Measurements from ENCODE around the gene MRPL38. TPM values are rescaled to one million over a fixed set of nuclear protein-coding genes. Genes with fewer than 3 reads are reported as not detected.

The MRPL38 gene
- polyA plus RNA-seq, 1 of the 3 experiments (the other 2 are of a cell fraction): 93.9 TPM

DNA sequence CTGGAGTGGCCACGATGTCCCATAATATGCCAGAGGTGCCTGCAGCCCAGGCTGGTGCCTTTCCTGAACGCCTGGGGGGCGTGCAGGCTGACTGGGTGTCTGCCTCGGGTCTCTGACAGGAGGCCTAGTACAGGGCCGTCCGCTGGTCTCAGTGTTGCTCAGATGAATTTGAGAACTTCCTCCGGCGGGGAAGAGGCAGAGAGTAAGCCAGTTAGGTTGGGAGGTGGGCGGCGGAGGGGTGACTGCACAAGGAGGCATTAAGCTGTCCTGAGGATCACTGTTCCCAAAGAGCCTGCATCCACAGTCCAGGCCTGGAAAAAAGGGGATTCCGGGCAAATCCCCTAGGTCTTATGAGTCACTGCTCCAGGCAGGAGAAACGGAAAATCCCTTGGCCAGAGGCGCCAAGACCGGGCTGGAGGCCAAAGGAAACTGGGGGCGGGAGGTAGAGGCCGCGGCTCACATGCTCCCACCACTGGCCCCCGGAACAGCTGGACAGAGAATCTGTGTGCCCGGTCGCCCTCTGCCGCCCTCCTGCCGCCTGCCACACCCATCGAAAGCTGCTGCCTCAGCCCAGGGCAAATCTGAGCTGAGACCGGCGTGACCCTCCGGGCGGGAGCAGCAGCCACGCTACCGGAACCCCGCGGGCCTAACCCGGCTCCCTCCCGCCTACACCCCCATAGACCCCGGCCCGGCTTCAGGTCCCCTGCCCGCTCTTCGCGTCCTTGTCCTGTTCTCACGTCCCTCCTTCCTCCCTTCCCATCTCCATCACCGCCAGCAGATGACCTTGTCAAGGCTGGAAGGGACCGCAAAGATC is 27.5 kb downstream of the MRPL38 start (continued):
- TF ChIP-seq EP300 (IDR thresholded peaks at IDR 0.05; ENCODE audit: borderline replicate concordance in 1 of 2, low read depth in 1 of 2, low read length in 1 of 2): peak in 1 of 2 experiments; percentile 89; a peak in 1 of 4 replicates
- TF ChIP-seq, protein P1, sequence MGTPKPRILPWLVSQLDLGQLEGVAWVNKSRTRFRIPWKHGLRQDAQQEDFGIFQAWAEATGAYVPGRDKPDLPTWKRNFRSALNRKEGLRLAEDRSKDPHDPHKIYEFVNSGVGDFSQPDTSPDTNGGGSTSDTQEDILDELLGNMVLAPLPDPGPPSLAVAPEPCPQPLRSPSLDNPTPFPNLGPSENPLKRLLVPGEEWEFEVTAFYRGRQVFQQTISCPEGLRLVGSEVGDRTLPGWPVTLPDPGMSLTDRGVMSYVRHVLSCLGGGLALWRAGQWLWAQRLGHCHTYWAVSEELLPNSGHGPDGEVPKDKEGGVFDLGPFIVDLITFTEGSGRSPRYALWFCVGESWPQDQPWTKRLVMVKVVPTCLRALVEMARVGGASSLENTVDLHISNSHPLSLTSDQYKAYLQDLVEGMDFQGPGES (IDR thresholded peaks at IDR 0.05; ENCODE audit: low read depth, low read length): no peak
- TF ChIP-seq SMC3 (IDR thresholded peaks at IDR 0.05; ENCODE audit: low read depth, low read length): no peak
- no peak for TF ChIP-seq YY1 (IDR thresholded peaks at IDR 0.05; ENCODE audit: low read depth)
- TF ChIP-seq RFX5 (IDR thresholded peaks at IDR 0.05; ENCODE audit: low read length): no peak
- no peak for TF ChIP-seq GABPA (IDR thresholded peaks at IDR 0.05; ENCODE audit: low read depth)
- TF ChIP-seq NFIC (IDR thresholded peaks at IDR 0.05; ENCODE audit: borderline replicate concordance): peak; percentile 100
- peak; percentile 55; the same call in 1 of the 2 replicates for TF ChIP-seq SIN3A (IDR thresholded peaks at IDR 0.05; ENCODE audit: borderline replicate concordance, low read depth, low read length)
- no peak for TF ChIP-seq MXI1 (IDR thresholded peaks at IDR 0.05; ENCODE audit: low read depth, low read length)
- peak; percentile 98 for TF ChIP-seq FOSL2 (IDR thresholded peaks at IDR 0.05; ENCODE audit: borderline replicate concordance, low read depth)
- TF ChIP-seq, protein P2, sequence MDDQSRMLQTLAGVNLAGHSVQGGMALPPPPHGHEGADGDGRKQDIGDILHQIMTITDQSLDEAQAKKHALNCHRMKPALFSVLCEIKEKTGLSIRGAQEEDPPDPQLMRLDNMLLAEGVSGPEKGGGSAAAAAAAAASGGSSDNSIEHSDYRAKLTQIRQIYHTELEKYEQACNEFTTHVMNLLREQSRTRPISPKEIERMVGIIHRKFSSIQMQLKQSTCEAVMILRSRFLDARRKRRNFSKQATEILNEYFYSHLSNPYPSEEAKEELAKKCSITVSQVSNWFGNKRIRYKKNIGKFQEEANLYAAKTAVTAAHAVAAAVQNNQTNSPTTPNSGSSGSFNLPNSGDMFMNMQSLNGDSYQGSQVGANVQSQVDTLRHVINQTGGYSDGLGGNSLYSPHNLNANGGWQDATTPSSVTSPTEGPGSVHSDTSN (IDR thresholded peaks at IDR 0.05): peak; percentile 53; the same call in 1 of the 2 replicates
- TF ChIP-seq CHD2 (IDR thresholded peaks at IDR 0.05; ENCODE audit: low read length, partially characterized antibody): no peak
- TF ChIP-seq MEF2A (IDR thresholded peaks at IDR 0.05; ENCODE audit: borderline replicate concordance, low read depth): no peak
- TF ChIP-seq EZH2phosphoT487 (IDR thresholded peaks at IDR 0.05; ENCODE audit: borderline replicate concordance, low read depth): no peak
- TF ChIP-seq, protein P3, sequence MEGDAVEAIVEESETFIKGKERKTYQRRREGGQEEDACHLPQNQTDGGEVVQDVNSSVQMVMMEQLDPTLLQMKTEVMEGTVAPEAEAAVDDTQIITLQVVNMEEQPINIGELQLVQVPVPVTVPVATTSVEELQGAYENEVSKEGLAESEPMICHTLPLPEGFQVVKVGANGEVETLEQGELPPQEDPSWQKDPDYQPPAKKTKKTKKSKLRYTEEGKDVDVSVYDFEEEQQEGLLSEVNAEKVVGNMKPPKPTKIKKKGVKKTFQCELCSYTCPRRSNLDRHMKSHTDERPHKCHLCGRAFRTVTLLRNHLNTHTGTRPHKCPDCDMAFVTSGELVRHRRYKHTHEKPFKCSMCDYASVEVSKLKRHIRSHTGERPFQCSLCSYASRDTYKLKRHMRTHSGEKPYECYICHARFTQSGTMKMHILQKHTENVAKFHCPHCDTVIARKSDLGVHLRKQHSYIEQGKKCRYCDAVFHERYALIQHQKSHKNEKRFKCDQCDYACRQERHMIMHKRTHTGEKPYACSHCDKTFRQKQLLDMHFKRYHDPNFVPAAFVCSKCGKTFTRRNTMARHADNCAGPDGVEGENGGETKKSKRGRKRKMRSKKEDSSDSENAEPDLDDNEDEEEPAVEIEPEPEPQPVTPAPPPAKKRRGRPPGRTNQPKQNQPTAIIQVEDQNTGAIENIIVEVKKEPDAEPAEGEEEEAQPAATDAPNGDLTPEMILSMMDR (IDR thresholded peaks at IDR 0.05): peak; percentile 21; the same call in 1 of the 2 replicates
- TF ChIP-seq, protein P4, sequence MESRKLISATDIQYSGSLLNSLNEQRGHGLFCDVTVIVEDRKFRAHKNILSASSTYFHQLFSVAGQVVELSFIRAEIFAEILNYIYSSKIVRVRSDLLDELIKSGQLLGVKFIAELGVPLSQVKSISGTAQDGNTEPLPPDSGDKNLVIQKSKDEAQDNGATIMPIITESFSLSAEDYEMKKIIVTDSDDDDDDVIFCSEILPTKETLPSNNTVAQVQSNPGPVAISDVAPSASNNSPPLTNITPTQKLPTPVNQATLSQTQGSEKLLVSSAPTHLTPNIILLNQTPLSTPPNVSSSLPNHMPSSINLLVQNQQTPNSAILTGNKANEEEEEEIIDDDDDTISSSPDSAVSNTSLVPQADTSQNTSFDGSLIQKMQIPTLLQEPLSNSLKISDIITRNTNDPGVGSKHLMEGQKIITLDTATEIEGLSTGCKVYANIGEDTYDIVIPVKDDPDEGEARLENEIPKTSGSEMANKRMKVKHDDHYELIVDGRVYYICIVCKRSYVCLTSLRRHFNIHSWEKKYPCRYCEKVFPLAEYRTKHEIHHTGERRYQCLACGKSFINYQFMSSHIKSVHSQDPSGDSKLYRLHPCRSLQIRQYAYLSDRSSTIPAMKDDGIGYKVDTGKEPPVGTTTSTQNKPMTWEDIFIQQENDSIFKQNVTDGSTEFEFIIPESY (IDR thresholded peaks at IDR 0.05; ENCODE audit: borderline replicate concordance, low read depth): peak; percentile 72
